CD4-positive, alpha-beta T cell treated with Interferon alpha-2 for 1 hour (primary cell): ENCODE data around the gene ELK3.

Experiments used
- DNase-seq, 2 donors: peaks; one replicate each; pipeline ENCODE4 v3.0.0-alpha.2; 2020 to 2022

ELK3 gene

GRCh38 chr12:96237035-96237434, 42.9 kb downstream of the ELK3 start:
- no peak for DNase-seq

DNA sequence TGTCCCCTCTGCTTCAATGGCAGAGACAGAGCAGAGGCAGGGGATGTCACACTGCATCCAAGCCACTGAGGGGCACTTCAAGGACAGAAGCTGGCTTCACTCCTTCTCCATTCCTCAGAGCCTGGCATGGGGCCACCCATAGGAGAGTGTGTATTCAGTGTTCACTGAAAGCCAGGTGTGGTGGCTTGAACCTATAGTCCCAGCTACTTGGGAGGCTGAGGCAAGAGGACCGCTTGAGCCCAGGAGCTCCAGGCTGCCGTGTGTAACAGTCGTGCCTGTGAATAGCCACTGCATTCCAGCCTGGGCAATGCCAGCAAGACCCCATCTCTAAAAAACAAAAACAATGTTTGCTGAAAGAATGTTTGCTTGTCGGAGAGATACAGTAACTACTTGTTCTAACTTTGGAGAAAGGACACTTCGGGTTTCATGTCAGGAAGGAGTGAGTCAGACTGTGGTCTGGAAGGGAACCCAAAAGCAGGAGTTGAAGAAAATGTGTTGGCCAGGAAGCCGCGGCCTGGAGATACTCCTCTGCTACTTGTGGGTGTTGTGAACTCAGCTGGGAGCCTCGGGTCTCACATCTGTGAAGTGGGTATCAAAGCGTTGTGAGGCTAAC, 43.4 kb downstream of the ELK3 start:
- peak; percentile 61 to 71 for DNase-seq

DNA sequence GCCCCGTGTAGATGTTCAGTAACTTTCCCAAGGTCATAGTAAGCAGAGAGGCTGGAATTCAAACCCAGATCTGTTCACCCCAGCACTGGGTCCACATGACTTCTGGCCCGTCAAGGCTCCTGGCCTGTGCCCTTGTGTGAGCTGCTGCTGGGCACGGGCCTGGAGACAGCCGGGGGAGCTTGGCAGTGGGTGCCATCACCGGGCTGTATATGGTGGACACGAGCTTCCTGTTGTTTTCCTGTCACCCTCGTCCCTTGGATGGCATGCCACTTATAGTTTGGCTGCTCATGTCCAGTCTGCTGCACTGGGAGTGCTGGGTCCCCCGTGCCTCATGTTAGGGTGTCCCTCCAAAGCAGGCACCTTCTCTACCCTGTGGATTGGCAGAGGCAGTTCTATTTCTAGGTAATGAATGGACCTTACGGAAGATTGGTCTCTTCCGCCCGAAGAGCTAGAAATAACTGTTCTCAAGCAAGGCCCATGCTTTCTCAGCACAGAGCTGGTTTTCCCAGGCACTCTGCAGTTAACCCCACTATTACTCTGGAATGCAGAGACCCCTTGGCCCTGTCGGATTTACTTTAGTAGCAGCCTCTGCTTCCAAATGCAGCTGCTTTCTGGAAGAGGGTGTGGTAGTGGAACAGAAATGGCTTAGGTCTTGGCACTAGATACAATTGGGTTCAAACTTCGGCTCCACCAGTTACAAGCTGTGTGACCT, 44.3 kb downstream of the ELK3 start:
- DNase-seq: no peak

- no peak for DNase-seq
Observed at GRCh38 chr12:96239711-96240635, 45.8 kb downstream of the ELK3 start.

DNA sequence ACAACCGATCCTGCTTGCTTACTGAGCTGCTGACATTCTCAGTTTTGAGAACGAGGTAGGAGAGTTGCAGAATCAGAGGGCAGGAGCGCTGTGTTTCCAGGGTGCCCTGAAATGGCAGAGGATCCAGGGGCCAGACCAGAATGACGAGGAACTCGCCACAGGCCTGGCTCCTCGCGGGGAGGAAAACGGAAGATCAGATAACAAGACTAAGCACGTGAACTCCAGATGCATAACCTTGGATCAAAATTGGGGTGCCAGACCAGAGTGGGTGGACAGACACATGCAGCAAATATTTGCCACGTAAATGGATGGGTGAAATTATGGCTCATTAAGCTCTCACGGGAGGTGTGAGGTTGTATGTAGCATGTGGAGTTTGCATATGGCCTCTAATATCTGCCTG, 46.5 kb downstream of the ELK3 start:
- DNase-seq: no peak

DNA sequence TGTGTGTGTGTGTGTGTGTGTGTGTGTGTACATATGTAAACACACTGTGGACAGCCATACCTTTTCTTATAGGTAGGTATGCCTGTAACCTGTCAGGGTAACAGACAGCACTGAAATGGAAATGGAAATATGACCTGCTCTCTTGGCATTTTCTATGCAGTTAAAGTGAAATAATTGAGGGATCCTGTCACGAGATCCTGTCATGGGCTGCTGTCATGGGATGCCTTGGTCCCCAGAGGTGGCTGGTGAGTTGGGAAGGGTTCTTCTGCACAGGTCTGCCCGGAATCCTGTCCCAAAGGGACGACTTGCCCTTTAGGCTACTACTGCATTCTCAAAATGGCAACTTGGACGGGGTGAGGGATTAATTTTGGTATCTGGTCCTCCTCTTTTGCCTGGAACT, 47.3 kb downstream of the ELK3 start:
- DNase-seq: peak in 1 of 2 donors; percentile 45

GRCh38 chr12:96241846-96242256, 47.7 kb downstream of the ELK3 start:
- DNase-seq: peak; percentile 89 to 94

- DNase-seq: peak; percentile 24 to 25
Observed at GRCh38 chr12:96242597-96242996, 48.4 kb downstream of the ELK3 start.

GRCh38 chr12:96244826-96245225, 50.7 kb downstream of the ELK3 start:
- no peak for DNase-seq

GRCh38 chr12:96246926-96247505, 52.8 kb downstream of the ELK3 start:
- no peak for DNase-seq

DNA sequence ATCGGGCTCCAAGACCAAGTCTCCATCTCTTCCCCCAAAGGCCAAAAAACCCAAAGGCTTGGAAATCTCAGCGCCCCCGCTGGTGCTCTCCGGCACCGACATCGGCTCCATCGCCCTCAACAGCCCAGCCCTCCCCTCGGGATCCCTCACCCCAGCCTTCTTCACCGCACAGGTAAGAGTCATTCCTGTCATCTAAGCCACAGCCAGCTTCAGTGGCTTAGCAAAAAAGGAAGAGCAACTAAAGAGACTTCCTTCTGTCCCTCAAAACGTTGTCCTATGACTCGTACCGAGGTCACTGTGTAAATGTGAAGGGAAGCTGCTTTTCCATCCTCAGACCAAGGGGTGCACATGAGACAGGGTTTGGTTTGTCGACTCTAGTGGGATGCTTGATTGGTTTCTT, 53.4 kb downstream of the ELK3 start:
- DNase-seq: no peak

- no peak for DNase-seq
Observed at GRCh38 chr12:96248136-96248931, 54.2 kb downstream of the ELK3 start.

- no peak for DNase-seq
Observed at GRCh38 chr12:96249196-96250118, 55.3 kb downstream of the ELK3 start.

- no peak for DNase-seq
Observed at GRCh38 chr12:96250119-96250685, 56.0 kb downstream of the ELK3 start.

DNA sequence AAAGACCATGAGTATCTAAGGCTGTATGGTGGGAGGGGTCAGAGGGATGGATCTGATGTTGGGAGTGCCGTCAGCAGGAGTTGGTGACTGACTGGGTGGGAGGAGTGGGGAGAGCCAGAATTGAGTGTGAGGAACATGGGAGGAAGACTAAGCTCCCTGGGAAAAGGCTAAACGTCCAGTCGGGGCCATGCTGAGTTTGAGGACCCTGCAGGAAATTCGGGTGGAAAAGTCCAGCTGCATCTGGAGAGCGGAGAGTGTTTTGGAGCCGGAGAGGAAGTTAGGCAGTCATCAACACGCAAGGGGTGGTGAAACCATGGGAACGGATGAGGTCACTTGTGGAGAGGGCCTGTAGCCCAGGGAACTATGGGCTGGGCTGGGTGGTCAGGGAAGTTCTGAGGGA, 60.9 kb downstream of the ELK3 start:
- DNase-seq: no peak

DNA sequence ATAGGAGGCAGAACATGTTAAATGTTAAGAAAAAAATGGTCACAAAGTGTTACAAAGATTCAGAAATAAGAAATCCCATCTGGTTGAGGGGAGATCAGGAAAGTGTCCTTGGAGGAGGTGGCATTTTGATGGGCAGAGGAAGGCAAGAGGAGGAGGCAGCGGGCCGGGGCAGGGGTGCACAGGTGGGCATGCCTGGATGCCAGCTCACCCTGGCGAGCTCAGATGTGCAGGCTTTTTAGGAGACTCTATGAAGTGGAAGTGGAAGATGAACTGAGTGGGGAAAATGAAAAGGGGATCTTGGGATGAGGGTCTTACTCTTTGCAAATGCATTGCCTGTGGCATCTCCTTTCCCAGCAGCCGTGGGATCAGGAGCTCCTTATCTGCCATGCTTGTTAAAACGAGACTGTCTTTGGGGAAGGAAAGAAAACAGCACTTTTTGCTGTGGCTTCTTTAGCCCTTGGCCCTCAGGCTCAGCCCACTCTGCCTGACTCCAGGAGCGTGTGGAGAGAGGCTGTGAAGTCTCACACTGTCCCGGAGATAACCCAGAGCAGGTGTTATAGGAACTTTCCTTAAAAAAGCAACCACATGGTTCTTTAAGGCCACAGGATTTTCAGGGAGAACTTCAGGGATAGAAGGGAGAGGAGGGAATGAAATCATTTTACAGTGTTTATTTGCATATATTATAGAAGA, 62.6 kb downstream of the ELK3 start:
- DNase-seq: no peak

DNA sequence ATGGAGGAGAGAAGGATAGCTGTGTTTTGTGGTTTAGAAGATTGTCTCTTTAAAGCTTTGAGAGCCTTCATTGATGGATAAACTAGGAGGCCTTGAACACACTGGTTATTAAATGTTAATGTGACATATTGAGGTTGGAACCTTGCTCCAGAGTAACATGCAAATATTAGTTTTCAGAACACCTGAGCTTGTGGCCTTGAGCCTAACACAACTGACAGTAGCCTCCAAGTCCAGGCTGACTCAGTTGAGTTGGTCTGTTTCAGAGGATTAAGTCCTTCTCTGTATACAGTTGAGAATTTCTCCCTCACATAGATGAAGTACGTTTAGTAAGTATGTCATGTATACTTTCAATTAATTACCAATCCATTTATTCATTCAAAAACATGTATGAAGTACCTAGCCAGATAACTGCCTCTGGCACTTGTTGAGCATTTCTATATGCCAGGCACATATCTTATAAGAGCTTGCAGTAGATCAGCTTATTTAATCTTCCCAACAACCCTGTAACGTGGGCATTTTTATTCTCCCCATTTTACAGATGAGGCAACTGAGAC, 63.5 kb downstream of the ELK3 start:
- no peak for DNase-seq

GRCh38 chr12:96258104-96258961, 64.2 kb downstream of the ELK3 start:
- DNase-seq: peak; percentile 25 to 34

DNA sequence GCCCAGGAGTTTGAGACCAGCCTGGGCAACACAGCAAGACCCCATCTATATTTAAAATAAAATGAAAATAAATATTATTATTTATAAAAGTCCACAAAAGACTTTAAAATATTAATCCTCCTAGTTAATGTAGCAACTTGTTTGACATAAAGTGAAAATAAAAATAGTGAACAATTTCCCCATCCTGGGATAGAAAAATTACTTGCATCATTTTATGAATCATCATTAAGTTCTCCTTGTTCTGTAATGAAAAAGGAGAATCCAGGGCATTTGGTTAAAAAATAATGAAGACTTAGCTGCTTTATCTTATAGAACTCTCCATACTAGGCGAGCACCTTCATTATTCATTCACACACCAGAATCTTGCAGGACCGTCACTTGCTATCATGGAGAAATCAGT, 66.1 kb downstream of the ELK3 start:
- DNase-seq: no peak
